Kidney glomerular epithelial cell (primary cell): ENCODE measurements around the gene SNAI1.
A peak's percentile ranks its signal among the peaks of the same experiment; 100 is the strongest.
"Not testable (repeated sequence)": the region's sequence is repeated elsewhere in the genome, so short reads cannot be mapped to it uniquely, and the experiment has no call there.

Experiments used
- DNase-seq: peaks from one replicate; lab custom pipeline; 2025; lab: John Stamatoyannopoulos, UW

Gene SNAI1

GRCh38 chr20:49987015-49987867 lies 4.5 kb downstream of the SNAI1 start:
- peak; percentile 16 for DNase-seq

- peak; percentile 52 for DNase-seq
These were observed 5.3 kb downstream of the SNAI1 start for GRCh38 chr20:49987868-49988690.

GRCh38 chr20:49989234-49990065 lies 6.7 kb downstream of the SNAI1 start:
- DNase-seq = peak; percentile 32

GRCh38 chr20:49990271-49990720 lies 7.5 kb downstream of the SNAI1 start:
- DNase-seq = no peak

- no peak for DNase-seq
These were observed 10.5 kb downstream of the SNAI1 start for GRCh38 chr20:49993301-49993751.

GRCh38 chr20:49995586-49995985 lies 12.8 kb downstream of the SNAI1 start:
- DNase-seq = no peak

- not testable (repeated sequence) for DNase-seq
These were observed 15.9 kb downstream of the SNAI1 start for GRCh38 chr20:49998478-49999188.

GRCh38 chr20:49999329-49999728 lies 16.5 kb downstream of the SNAI1 start:
- no peak for DNase-seq

- DNase-seq = not testable (repeated sequence)
These were observed 17.9 kb downstream of the SNAI1 start for GRCh38 chr20:50000548-50001222.

- DNase-seq = no peak
These were observed 19.1 kb downstream of the SNAI1 start for GRCh38 chr20:50001784-50002311.

GRCh38 chr20:50003253-50003656 lies 20.5 kb downstream of the SNAI1 start:
- peak; percentile 30 for DNase-seq

- DNase-seq = no peak
These were observed 21.4 kb downstream of the SNAI1 start for GRCh38 chr20:50004229-50004628.

- DNase-seq = no peak
These were observed 22.7 kb downstream of the SNAI1 start for GRCh38 chr20:50005471-50005981.

GRCh38 chr20:50007369-50007768 lies 24.6 kb downstream of the SNAI1 start:
- no peak for DNase-seq

- no peak for DNase-seq
These were observed 25.2 kb downstream of the SNAI1 start for GRCh38 chr20:50008007-50008406.

GRCh38 chr20:50009521-50010454 lies 27.0 kb downstream of the SNAI1 start:
- DNase-seq = no peak

GRCh38 chr20:50011597-50011996 lies 28.8 kb downstream of the SNAI1 start:
- not testable (repeated sequence) for DNase-seq

GRCh38 chr20:50012282-50013263 lies 29.8 kb downstream of the SNAI1 start:
- DNase-seq = no peak
